A673 (cell line): ENCODE results near the gene ACIN1.

Source experiments
- EZH2 ChIP-seq: fragments of 200-600 bp; sonication (generic); IDR thresholded peaks from 2 replicates; pipeline ENCODE4 v1.6.1; 2017; ENCODE audit warnings: borderline replicate concordance, low read depth, mild to moderate bottlenecking, mixed read lengths, antibody characterized with exemption, low read length; ENCODE audit not compliant: poor library complexity, severe bottlenecking
- TF ChIP-seq, protein P1 (sequence below): fragments of 300-800, 200-600 bp; sonication (generic); conservative IDR thresholded peaks from 2 replicates; pipeline ENCODE4 v1.5.1; 2017; ENCODE audit warnings: low read depth, mild to moderate bottlenecking, antibody characterized with exemption, low read length, moderate library complexity, mixed read lengths

DNA sequence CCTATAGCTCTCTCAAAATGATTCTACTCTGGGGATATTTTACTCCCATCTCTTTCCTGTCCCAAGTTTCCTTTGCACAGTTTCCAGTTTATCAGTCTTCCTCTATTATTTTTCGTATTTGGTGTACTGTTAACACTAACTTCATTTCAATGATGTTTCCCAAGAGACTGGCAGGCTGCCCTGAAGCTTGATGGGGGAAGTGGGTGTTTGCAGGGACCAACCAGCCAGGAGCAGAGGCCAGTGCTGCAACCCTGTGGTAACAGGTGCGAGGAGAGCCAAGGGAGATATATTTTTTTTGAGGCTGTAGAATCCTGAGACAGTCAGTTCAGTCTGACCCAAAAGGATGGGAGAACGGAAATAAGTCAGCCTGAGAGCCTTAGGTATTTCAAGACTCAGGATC, 35.9 kb upstream of the ACIN1 start:
- TF ChIP-seq, protein P1, sequence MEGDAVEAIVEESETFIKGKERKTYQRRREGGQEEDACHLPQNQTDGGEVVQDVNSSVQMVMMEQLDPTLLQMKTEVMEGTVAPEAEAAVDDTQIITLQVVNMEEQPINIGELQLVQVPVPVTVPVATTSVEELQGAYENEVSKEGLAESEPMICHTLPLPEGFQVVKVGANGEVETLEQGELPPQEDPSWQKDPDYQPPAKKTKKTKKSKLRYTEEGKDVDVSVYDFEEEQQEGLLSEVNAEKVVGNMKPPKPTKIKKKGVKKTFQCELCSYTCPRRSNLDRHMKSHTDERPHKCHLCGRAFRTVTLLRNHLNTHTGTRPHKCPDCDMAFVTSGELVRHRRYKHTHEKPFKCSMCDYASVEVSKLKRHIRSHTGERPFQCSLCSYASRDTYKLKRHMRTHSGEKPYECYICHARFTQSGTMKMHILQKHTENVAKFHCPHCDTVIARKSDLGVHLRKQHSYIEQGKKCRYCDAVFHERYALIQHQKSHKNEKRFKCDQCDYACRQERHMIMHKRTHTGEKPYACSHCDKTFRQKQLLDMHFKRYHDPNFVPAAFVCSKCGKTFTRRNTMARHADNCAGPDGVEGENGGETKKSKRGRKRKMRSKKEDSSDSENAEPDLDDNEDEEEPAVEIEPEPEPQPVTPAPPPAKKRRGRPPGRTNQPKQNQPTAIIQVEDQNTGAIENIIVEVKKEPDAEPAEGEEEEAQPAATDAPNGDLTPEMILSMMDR, result no peak
- no peak for TF ChIP-seq EZH2
